GM21515 (cell line): ENCODE results near the gene TSPOAP1.

Source experiments
- ATAC-seq: cut with Tn5 transposase; IDR thresholded peaks from one replicate; pipeline ENCODE4 v1.9.1; 2021; ENCODE audit not compliant: unreplicated experiment

The TSPOAP1 gene

DNA sequence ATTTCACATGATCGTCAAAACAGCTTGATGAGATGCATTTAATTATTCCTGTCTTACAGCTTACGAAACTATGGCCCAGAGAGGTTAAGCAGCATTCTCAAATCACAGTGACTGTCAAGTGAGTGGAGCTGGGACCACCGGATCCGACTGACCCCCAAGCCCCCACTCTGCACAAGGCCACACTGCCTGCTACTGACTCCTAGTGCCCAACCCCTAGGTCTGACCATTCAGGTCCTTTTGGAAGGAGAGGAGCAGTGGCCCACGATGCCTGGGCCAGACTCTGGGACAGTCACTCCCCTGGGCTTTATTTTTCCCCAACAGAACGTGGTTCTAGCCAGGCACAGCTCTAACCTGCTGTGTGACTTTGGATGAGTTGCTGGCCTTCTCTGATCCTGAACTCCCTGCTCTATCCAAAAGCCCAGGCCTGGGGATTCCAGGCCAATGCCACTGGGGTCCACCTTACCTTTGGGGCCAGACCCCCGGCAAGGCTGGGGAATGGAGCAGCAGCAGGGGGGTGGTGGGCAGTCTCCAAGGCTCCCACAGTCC, 9.9 kb downstream of the TSPOAP1 start:
- ATAC-seq: no peak

DNA sequence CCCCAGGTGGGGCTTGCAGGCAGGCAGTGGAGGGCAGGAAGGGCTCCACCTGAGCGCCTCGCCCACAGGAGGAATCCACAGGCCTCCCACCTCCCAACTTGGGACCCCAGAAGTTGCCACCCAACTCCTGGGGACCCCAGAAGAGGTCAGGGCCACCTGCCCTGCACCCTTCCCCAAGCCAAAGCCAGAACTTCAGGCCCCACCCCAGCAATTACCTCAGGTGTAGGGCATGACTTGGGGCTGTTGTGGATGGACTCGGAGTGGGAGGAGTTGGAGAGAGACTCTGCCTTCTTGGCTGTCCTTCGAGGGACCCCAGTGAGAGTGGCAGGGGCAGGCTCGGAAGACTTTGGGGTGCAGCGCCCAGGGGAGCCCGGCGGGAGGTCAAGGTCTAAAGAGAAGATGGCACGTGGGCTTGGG, 10.5 kb downstream of the TSPOAP1 start:
- no peak for ATAC-seq

DNA sequence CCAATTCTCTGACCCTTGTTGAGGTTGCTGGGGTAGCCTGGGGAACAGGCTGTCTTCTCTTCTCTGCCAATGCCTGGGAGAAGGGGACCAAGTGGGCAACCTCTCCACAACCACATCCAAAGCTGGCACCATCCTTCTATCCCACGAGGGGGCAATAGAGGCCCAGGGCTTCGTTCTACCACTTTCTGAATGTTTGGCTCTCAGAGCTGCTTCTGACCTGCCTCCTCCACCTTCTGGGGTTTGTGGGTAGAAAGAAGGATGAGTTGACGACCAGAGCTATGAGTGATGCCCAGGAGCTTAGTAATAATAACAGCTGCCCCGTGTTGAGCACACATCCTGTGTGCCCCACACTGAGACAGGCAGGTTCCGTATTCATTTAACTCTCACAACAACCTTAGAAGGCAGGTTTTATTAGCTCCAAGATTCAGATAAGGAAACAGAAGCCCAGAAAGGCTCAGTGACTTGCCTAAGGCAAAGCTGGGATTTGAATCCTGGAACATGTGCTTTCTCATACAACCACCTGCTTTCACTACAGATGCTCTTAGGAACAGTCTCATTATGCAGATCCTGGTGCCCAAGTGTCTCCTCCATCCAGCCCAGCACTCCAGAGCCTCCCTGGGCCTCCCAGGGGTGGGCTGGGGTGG, 11.1 kb downstream of the TSPOAP1 start:
- no peak for ATAC-seq

- ATAC-seq: no peak
Measured at GRCh38 chr17:58316260-58316960, 12.2 kb downstream of the TSPOAP1 start.

GRCh38 chr17:58315750-58316149, 12.8 kb downstream of the TSPOAP1 start:
- no peak for ATAC-seq

DNA sequence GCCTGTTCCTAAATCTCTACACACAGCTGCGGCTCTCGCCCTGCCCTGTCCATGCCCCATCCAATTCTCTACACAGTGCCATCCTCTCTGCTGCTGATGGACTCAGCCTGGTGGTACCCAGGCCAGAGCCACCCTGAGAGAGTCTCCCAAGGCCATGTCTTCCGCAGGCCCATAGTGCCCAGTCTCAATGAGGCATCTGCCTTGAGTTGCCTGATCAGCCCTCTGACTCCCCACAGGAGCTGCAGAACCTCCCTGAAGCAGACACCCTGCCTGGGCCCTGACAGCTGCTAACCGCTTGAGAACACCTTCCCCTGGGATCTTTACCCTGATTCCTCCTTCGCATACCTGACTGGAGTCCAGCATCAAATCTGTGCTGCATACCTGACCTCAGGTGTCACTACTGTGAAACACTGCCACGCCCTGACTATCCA, 13.3 kb downstream of the TSPOAP1 start:
- no peak for ATAC-seq

DNA sequence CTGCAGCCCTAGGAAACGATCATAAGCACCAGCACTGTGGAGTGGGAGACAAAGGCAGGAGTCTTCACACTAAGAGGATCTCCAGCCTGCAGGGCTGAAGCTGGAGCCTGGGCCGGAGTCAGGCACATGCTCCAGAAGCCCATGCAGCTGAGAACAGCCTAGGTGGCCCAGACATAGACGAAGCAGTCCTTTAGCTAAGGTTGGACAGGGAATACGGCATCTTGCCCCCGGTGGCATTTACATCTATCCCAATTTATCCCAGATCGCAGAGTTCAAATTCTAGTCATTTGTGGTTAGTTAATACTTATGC, 13.9 kb downstream of the TSPOAP1 start:
- no peak for ATAC-seq

- no peak for ATAC-seq
Measured at GRCh38 chr17:58313815-58314705, 14.5 kb downstream of the TSPOAP1 start.

DNA sequence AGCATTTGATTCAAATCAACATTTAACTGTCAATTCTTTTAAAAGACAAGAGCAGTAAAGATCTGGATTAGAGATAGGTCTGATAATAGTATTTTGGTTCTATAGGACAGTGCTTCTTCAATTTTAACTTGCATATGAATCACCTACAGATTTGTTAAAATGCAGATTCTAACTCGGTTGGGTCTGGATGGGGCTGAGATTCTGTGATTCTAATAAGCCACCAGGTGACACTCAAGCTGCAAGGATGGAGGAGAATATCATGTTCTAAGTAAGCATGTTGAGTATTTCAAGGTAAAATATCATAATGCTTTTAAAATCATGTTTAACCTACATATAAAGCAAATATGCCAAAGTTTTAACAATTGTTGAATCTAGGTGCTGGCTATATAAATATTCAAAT, 15.8 kb downstream of the TSPOAP1 start:
- ATAC-seq: no peak

- ATAC-seq: no peak
Measured at GRCh38 chr17:58312021-58312630, 16.5 kb downstream of the TSPOAP1 start.

DNA sequence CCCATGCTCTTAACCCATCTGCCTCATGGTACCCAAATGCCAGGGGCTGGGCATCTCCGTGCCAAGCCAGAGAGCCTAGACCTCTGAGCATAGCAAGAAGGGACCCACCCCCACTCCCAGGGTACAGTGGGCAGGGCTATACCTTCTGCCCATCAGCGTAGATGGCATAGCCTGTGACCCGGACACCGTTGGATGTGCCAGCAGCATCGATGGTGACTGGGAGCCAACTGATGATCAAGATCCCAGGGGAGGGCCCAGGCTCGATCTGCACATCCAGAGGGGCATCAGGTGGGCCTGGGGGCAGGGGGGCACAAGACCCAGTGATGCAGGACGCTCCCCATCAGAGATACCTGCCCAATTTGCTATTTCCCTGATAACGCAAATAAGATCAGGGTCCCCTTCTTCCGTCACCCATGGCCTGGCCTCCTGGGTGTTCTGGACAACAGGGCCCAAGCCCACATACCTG, 17.1 kb downstream of the TSPOAP1 start:
- ATAC-seq: no peak

GRCh38 chr17:58310511-58311428, 17.8 kb downstream of the TSPOAP1 start:
- ATAC-seq: no peak

DNA sequence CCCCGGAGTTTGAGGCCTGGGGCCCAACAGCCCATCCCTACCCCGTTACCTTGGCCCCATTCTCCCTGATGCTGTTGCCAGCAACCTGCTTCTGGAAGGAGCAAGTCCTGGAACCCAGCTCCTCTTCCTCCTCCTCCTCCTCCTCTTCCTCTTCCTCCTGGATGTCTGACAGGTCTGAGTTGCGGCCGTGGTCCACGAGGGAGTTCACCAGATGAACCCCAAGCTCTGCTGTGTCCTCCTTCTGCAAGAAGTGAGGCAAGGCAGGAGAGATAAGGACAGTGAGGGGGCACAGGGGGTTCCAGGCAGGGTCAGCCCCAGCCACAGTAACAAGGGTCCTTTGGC, 18.7 kb downstream of the TSPOAP1 start:
- no peak for ATAC-seq

DNA sequence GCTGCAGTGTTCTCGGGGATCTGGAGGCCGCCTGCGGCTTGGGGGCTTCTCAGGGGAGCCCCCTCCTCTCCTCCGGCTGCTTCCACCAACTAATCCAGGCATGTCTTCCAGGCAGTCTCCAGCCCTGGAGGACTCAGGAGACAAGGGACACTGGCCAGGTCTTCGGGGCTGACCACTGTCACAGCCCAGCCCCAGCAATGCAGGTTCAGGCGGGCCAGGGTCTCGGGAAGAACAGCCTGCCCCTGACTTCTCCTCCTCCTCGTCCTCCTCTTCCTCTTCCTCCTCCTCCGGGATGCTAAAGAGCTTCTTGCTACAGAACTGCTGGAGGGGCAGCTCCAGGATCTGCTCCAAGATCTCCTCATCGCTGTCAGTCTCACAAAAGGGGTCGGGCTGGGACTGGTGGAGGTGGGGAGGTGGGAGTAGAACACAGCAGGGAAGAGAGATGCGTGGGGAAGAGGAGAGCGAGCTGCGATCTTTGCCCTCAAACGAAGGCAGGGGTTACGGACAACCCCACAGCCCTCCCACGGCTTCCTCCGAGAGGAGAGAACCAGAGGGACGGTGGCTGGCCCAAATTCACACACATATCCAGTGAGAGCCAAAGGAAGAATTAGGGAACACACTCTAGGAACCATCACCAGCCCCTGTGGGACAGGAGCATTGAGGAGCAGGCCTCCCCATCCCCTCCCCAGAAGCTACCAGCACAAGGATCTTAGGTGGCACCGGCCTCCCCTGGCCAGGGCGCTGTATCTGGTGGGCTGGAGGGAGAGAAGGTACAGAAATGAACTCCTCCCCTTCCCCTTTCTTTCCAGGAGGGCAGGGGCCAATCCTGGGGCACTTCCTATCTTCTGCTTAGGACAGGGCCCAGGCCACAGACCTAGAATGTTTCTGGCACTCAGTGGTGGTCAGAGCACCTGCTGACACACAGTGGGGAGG, 19.3 kb downstream of the TSPOAP1 start:
- ATAC-seq: no peak

GRCh38 chr17:58308173-58308984, 20.2 kb downstream of the TSPOAP1 start:
- no peak for ATAC-seq

DNA sequence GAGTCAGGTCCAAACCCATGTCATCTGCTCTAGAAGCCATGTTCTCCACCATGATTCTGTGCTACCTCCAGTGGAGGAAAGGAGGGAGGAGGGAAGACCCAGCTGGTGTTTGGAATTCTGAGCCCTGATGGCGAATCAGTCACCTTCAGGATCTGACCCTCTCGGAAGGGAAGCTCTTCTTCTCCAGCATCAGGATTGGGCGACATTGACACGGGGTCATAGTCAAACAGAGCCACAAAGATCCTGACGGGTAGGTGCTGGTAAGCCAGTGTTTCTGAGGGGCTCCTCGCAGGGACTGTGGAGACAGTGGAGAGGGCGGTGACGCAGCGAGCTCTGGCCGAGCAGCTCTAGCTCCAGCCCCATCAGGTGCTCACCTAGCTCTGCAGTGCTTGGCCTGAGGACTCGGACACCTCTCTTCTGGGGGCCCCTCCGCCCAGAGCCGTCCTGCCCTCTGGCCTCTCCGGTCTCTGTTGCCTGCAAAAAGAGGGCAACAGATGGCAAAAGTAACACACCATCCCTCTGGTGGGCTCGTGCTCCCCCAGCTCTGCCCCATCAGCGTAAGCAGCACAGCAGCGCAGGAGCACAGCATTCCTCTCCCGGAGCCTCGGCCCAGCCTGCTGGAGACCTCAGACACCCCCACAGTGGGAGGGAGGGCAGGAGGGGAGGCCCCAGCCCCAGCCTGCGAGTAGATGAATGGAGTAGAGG, 21.0 kb downstream of the TSPOAP1 start:
- ATAC-seq: no peak

GRCh38 chr17:58306131-58306951, 22.3 kb downstream of the TSPOAP1 start:
- no peak for ATAC-seq
